Suprapubic skin (tissue), 3 donors: ENCODE results near the gene ATM.

ENCODE experiments used
- POLR2A ChIP-seq, 2 donors: fragments of 450-650 bp; IDR thresholded peaks; one replicate each; pipeline ENCODE4 v1.6.1; 2017; ENCODE audit warnings: antibody characterized with exemption in 2 of 2, mild to moderate bottlenecking in 2 of 2, moderate library complexity in 2 of 2
- TF ChIP-seq, protein P1 (sequence below), 2 donors: fragments of 200-600 bp in 1 of 2; fragments of 450-650 bp in 1 of 2; sonication (generic) in 1 of 2; IDR thresholded peaks; one replicate each; pipeline ENCODE4 v1.5.1; 2016 to 2019; ENCODE audit warnings: antibody characterized with exemption in 2 of 2, mild to moderate bottlenecking in 1 of 2, moderate library complexity in 1 of 2

DNA sequence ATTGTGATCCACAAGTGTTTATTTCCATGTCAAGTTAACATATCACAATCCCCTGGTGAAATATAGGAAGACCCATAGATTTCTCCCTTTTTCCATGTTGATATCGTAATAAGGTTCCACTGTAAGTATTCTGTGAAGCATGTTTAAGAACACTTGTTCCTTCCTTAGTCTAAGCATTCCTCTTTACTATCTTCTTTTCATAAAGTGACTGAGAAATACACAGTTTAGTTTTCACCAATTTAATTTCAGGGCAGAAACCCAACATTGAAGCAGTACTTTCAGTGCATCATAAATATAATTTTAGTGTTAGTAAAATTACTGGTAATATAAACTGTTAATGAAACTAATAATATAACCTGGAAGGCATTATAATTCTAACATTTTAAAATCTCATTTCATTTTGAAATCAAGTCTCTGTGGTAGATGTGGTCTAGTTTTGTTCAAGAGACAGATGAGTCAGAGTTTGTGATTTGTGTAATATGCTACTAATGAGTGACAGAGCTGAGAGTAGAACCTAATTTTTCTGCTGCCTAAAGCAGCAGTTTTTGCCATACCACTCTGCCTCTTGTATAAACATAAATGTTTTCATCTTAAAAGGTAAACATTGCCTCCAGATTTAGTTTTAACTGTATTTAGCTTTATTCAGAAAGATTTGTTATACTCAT is 79.4 kb downstream of the ATM start:
- TF ChIP-seq POLR2A (IDR thresholded peaks at IDR 0.05): no peak
- TF ChIP-seq, protein P1, sequence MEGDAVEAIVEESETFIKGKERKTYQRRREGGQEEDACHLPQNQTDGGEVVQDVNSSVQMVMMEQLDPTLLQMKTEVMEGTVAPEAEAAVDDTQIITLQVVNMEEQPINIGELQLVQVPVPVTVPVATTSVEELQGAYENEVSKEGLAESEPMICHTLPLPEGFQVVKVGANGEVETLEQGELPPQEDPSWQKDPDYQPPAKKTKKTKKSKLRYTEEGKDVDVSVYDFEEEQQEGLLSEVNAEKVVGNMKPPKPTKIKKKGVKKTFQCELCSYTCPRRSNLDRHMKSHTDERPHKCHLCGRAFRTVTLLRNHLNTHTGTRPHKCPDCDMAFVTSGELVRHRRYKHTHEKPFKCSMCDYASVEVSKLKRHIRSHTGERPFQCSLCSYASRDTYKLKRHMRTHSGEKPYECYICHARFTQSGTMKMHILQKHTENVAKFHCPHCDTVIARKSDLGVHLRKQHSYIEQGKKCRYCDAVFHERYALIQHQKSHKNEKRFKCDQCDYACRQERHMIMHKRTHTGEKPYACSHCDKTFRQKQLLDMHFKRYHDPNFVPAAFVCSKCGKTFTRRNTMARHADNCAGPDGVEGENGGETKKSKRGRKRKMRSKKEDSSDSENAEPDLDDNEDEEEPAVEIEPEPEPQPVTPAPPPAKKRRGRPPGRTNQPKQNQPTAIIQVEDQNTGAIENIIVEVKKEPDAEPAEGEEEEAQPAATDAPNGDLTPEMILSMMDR (IDR thresholded peaks at IDR 0.05): no peak
